GM18873 (cell line): Measurements from ENCODE around the gene C22orf15.

Experiments
- ATAC-seq: cut with Tn5 transposase; IDR thresholded peaks from one replicate; pipeline ENCODE4 v1.9.1; 2021; ENCODE audit warnings: mild to moderate bottlenecking, moderate library complexity, moderate number of reproducible peaks; ENCODE audit not compliant: unreplicated experiment, low FRiP score

Gene C22orf15

DNA sequence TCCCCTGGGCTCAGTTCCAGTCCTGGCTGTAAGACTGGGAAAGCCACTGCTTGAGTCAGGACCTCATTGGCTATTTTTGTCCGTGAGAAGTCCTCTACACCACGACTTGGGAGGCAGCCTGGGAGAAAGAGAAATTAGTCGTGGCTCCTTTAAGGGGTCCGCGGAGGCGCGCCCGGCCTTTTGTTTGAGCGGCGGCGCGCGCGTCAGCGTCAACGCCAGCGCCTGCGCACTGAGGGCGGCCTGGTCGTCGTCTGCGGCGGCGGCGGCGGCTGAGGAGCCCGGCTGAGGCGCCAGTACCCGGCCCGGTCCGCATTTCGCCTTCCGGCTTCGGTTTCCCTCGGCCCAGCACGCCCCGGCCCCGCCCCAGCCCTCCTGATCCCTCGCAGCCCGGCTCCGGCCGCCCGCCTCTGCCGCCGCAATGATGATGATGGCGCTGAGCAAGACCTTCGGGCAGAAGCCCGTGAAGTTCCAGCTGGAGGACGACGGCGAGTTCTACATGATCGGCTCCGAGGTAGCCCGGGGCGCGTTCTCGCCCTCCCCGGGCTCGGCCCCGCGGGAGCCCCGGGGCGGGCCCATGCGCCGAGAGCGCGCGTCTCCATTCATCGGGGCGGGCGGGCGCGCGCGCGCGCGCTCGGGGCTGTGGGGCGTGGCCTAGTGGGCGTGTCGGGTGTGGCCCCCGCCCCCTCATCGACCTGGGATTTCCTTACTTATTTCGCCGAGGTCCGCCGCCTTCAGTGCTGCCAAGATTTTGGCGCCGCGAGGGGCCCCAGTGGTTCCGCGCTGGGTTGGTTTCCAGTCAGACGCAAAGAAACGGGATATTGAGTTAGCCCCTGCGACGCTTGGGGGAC, 24.2 kb downstream of the C22orf15 start, which contains the start of gene SMARCB1:
TSS of gene SMARCB1 (plus strand) at position 215 of the 848 bp plus-strand sequence. CDS start at position 419, 204 bp downstream.
- peak; percentile 47 for ATAC-seq

DNA sequence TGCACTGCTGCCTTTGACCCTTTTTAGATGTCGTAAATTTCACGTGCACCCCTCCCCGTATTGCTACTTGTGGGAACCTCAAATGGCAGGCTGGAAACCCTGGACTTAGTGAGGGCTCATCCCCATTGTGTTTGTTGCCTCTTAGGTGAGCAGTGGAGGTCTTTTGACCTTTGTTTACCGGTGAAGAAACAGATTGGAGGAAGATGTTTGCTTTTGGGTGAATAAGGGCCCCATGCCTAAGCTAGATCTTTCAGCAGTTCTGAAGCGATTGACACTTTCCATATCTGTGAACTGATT, 24.8 kb downstream of the C22orf15 start:
- no peak for ATAC-seq

DNA sequence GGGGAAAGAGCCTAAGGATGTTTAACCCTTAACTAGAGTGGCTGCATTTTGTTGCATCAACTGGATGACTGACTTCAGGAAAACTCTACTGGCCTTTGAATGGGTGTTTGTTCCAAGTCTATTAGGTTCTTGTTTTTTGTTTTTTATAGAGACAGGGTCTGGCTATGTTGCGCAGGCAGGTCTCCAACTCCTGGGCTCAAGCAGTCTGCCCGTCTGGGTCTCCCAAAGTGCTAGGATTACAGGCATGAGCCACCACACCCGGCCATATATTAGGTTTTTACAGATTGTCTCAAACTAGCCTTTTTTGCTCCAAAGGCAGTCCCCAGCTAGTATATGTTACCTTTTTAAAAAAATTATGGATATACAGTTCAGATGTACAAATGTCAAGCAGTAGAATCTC, 25.1 kb downstream of the C22orf15 start:
- no peak for ATAC-seq

DNA sequence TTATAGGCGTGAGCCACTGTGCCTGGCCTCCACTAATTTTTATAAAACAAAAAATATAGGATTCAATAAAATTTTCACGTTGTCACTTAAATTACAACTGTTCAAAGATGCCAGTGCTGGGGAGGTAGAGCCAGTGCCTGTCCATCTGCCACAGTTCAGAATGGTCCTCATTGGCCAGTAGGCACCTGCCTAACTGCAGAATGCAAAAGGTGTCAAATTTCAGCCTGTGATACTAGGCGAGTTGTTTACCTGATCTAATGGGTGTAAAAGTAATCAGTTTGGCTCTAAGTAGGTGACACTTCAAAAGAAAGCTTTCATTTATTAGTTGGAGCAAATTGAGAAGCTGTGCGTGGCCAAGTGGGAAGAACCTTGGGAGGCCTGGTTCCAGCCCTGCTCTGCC, 26.3 kb downstream of the C22orf15 start:
- ATAC-seq = no peak

- no peak for ATAC-seq
Measured at GRCh38 chr22:23789638-23790037, 26.8 kb downstream of the C22orf15 start.

- ATAC-seq = no peak
Measured at GRCh38 chr22:23790819-23791737, 28.3 kb downstream of the C22orf15 start.

DNA sequence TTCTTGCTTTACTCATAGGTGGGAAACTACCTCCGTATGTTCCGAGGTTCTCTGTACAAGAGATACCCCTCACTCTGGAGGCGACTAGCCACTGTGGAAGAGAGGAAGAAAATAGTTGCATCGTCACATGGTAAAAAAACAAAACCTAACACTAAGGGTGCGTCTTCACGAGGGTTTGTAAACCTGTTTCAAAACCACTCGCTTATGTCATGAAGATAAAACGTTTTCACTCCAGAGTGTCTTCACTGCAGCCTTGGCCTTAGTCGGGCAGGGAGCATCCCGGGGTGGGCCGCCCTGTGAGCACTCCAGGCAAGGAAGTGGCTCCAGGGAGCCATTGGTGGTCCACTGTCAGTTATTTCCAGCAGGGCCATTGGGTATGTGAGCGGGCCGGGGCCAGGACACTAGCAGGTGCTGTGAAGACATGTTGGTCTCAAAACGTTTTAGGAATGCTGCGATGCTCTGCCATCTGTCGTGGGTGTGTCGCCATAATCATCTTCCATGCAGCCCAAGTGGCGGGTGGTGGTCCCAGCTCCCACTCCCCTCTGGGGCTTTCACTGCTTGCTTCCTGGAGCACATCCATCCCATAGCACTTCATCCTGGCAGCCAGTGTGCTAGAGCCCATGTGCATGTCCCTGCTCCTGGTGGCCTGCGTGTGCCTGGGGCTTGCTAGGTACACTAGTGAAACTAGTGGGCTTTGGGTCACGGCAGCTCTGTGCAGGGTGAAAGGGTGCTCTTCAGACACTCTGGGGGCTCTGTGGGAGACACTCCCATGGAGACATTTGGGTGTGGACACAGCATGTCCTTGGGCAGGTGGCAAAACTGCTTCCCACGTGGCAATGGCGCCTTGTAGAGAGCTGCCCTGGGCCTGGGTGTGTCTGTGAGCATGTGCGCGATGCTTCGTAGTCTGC, 29.2 kb downstream of the C22orf15 start:
- ATAC-seq = no peak

DNA sequence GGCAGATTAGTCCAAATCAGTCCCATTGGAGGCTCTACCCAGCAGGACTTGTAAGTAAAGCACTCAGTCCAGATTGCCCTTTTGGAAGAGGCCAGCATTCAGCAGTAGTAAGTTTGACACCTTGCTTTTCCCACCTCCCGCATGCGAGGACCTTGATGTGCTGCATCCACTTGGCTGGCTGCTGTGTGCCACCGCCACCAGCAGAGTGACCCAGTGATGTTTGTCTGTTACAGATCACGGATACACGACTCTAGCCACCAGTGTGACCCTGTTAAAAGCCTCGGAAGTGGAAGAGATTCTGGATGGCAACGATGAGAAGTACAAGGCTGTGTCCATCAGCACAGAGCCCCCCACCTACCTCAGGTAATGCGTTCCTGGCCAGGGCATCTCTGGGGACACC, 30.5 kb downstream of the C22orf15 start:
- no peak for ATAC-seq

GRCh38 chr22:23796461-23796860, 33.7 kb downstream of the C22orf15 start:
- ATAC-seq = no peak

- peak; percentile 59 for ATAC-seq
Measured at GRCh38 chr22:23800297-23801237, 37.8 kb downstream of the C22orf15 start.

DNA sequence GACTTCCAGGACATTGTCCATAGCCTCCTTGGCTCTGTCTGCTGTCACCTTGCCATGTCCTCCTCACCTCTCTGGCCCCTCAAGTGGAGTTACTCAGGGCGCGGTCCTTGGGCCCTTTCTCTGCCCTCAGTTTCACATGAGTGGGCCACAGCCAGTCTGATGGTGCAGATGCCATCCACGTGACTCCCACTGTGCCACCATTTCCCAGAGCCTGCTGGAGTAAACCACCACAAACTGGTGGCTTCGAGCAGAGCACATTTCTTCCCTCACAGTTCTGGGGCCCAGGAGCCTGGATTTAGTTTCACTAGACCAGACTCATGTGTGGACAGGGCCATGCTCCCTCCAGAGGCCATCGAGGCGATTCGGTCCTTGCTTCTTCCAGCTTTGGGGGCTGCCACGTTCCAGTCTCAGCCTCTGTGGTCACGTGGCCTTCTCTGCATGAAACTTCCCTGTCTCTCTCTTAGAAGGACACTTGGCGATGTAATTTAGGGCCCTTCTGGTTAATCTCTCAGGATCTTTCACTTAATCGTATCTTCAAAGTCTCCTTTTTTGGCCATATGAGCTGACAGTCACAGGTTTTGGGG, 38.5 kb downstream of the C22orf15 start:
- ATAC-seq = peak; percentile 1

- no peak for ATAC-seq
Measured at GRCh38 chr22:23801886-23802377, 39.1 kb downstream of the C22orf15 start.

DNA sequence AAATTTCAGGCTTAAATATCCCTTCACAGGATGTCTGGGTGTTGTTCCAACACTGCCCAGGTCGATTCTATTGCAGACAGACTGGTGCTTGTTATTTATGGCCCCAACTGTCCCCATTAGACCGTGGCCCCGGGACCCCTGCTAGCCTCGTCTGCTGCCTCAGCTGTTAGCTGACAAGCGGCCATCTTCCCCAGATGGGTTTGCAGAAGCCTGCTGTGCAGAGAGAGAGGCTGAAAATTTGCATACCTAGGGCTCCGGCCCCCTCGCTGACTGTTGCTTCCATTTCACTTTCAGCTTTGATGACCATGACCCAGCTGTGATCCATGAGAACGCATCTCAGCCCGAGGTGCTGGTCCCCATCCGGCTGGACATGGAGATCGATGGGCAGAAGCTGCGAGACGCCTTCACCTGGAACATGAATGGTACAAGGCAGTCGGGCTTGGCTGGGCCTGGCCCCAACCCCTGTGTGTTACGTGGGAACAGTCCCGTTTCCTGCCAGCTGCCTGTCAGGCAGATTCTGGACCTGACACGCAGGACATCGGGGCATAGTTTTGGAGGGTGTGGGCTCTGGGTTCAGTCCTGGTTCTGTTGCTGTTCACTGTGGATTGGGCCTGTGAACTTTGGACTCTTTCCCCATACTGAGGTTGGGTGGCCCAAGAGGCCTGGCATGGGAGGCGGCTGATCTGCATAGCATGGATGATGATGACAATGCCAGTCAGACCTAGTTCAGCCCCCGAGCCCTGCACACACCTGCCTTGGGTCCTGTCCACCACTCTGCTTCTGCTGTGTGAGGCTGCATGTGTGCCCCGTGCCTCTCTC, 40.4 kb downstream of the C22orf15 start:
- no peak for ATAC-seq

DNA sequence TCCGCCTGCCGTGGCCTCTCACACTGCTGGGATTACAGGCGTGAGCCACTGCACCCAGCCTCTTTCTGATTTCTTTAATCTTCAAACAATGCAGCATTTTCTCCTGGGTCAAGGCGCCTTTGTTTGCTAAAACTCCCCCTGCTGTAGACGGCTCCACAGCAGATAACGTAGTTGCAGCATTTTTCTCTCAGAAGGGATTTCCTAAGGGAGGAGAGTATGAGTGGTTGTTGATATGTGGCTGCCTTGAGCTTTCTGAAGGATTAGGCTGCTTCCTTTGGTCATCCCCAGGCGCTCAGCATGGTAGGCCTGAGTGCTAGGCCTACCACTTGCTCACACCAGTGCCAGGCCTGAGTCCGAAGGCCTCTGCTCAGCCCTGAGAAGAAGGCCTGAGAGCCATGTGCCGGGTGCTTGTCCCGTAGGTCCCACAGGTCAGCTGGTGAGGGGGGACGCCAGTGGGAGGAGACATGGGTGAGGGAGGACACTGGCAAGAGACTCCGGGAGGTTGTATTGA, 42.0 kb downstream of the C22orf15 start:
- no peak for ATAC-seq

DNA sequence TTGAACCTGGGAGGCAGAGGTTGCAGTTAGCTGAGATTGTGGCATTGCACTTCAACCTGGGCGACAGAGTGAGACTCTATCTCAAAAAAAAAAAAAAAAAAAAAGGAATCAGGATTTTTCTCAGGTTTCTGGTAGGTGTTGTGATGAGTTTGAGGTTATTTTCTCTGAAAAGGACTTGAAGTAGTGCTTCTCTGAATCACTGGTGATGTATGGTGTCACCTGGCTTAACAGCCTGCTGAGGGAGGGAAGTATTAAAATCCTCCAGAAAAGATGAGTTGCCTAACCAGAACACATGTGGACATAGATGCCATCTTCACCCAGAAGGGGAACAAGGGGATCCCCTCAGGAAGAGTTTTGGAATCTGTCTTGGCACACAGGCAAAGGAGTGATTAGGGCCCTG, 44.0 kb downstream of the C22orf15 start:
- ATAC-seq = no peak

- ATAC-seq = no peak
Measured at GRCh38 chr22:23812378-23812777, 49.6 kb downstream of the C22orf15 start.
